Cerebellar cortex (tissue), 1 donor: Measurements from ENCODE around the gene CRYM.

Source experiments
- DNase-seq: peaks from one replicate; pipeline ENCODE4 v3.0.0-alpha.2; 2015; ENCODE audit warnings: low spot score

CRYM gene

DNA sequence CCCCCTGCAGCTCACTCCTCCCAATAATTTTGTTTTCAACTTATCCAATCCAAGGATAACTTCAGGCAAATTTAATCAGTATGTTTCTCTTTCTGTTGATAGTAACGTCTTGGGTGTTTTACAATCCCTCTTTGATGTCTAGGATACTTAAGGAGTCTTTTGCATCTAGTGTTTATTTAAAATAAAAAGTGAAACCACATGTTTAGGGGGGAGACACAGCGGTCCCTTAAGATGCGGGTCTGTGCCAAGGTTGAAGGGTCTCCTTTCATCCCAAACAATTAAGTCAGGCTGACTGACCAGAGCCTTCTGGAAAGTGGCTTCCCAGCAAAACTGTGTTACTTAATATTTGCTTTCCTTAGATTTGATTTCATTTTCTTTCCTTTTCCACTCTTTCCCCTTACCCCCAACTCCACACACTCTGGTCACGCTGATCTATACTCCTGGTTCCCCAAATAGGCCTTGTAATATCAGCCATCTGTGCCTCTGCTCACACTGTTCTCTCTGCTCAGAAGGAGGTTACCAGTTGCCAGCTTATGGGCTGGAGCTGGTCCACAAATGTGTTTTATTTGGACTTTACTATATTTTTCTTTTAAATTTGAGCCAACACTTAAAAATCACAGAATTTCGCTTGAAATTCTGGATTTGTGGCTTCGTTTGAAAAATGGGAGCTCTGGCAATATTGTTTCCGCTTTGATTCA is 33.4 kb downstream of the CRYM start:
- DNase-seq = peak; percentile 88

DNA sequence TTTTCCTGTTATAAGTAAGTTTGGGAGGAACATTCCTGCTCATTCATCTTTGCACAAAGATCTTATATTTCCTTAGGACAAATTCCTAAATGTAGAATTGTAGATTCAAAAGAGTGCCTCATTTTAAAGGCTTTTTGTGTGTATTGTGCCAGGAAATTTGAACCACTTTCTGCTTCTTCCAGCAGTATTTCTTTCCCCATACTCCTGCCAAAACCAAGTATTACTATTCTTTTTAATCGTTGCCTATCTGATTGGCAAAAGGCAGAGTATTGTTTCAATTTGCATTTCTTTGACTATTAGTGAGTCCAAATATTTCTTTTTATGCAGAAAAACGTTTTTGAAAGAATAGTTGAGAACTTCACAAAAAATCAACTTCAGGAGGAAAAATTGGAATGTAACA is 35.3 kb downstream of the CRYM start:
- DNase-seq = no peak

DNA sequence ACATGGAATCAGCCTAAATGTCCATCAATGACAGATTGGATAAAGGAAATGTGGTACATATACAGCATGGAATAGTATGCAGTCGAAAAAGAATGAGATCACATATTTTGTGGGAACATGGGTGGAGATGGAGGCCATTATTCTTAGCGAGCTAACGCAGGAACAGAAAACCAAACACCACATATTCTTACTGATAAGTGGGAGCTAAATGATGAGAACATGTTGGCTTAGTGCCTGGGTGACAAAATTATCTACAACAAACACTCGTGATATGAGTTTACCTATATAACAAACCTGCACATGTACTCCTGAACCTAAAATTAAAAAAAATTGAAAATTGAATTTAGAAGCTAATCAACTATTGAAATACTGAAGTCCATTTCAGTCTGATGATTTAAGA is 38.4 kb downstream of the CRYM start:
- no peak for DNase-seq

DNA sequence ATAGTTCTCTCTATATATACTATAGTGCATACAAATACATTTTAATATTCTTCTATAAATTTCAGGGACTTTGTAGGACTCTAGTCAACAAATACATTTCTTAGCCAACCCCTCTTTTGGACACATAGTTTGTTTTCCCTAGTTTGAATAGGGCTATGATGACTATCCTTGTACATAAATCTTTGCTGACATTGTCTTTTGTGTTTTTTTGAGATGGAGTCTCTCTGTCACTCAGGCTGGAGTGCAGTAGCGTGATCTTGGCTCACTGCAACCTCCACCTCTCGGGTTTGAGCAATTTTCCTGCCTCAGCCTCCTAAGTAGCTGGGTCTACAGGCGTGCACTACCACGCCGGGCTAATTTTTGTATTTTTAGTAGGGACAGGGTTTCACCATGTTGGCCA is 41.3 kb downstream of the CRYM start:
- DNase-seq = no peak

DNA sequence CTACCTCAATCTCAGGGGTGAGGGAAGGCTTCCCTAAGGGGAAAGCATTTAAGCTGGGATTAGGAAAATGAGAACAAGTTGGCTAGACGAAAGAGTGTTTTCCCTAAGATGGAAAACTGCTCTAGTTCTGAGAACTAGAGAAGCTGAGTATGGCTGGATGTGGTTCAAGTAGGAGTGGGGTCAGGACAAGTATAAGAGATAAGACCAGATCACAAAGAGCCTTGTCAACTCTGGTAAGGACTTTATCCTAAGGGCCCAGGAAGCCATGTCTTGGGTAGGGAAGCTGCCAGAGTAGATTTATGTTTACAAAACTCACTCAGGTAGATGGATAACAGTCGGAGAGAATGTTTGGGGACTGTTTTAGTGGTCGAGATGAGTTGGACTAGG is 42.9 kb downstream of the CRYM start:
- no peak for DNase-seq

DNA sequence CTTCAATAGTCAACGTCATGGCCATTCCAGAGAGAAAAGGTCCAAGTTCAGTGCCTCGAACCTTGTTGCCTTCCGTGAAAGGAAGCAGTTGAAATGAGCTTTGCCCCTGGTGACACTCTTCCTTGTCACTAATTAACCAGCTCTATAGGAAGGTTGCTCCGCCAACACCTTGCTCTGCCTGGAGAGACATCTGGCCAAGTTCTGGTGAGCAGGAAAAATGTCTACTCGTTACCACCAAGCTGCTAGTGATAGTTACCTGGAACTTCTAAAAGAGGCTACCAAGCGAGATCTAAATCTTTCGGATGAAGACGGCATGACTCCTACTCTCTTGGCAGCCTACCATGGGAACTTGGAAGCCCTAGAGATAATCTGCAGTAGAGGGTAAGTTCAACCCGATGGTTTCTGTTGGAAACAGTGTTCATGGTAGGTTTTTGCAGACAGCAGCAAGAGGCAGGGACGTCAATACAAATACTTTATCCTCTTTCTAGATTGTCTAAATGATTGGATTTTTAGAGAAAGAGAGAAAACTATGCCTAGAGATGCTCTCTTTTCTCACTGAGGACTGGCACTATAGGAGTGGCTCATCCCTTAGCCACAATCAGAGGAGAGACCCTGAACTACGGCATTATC is 44.5 kb downstream of the CRYM start, which contains the start of gene ANKS4B:
Gene ANKS4B (plus strand): TSS at position 179 of the 630 bp plus-strand sequence. CDS start 39 bp downstream, at position 218.
- no peak for DNase-seq

DNA sequence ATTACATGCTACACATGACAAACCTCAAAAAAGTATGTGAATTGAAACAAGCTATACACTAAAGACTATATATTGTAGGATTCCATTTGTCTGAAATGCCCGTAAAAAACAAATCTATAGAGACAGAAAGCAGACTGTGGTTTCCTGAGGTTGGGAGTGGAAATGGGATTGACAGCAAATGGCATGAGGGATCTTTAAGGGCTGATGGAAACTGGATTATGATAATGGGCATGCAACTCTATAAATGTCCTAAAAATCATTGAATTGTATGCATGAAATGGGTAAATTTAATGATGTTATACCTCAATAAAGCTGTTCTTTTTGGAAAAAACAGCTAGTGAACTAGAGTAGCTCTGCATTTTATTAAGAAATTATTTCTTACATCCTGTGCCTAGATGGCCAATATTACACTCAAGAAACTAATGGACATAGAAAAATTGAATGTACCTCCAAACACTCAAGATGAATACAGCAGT is 45.0 kb downstream of the CRYM start:
- no peak for DNase-seq

DNA sequence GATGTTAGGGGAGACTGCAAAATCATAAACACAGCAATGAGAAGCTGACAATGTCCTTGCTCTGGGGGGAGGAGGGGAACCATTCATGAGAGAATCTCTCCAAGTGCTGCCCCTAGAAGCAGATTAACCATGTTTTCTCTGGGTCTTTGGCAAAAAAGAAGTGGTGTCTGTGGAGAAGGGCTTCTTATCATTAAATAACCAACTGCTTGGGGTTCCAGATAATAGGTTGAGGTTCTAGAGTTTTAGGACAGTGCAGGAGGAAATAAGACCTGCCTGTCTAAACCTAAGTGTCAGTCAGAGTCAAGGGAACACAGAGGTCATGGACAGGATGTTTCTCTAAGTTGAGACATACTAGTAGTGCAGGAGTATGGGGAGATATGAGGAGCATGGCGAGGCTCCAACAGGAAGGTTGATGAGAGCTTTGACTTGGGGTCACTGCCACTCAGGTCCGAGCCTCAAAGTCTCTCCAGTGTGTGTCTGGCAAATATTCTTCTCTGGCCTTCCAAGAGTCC is 49.7 kb downstream of the CRYM start:
- DNase-seq = no peak

DNA sequence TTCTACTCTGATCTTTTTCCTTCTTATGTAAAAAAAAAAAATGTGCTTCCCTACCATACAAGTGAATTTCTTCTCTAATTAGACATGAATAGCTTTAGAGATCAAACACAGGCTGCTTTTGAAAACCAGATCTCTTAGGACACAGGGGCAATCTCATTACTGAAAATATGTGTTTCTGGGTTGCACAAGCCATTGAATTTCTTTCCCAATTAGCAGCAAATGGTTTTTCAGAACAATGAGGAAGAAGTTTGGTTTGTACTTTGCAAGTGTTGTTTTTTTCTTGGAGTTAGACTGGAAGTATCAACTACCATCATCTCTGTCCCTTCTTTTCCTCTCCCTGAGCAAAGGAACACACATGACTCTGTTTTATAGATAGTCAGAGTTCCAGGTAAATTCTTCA is 50.2 kb downstream of the CRYM start:
- no peak for DNase-seq

DNA sequence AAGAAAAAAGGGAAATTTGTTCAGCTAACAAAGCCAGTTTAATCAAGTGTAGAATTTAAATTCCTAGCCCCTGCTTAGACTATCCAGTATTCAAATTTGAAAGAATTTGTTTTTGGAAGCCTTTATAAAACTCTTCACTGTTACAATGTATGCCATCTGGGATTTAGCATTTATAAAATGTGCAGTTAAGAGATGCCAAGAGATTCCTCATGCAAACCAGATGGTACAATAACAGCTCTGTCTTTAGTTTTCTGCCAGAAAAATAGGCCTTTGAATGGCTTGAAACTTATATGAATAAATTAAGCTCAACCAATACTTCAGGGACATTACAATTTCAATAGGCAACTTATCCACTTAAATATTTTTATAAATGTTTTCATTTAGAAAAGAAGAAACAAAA is 51.3 kb downstream of the CRYM start:
- DNase-seq = peak; percentile 92

DNA sequence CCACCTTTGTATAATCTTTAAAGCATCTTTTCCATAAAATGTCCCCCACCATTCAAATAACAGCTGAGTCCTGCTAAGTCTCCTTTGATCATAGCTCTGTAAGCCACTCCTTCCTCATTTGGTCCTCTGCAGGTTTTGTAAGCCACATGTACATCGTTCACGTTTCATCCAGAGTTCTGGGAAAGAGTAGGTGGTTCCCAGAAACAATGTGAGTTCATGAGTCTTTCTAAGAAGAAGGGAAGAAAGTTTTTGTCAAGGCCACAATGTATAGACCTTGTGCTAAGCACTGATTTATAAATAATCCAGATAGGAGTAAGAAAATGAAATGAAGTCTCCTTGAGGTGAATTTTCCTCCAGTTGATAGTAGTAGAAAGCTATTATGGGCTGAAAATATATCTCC is 53.3 kb downstream of the CRYM start:
- no peak for DNase-seq

DNA sequence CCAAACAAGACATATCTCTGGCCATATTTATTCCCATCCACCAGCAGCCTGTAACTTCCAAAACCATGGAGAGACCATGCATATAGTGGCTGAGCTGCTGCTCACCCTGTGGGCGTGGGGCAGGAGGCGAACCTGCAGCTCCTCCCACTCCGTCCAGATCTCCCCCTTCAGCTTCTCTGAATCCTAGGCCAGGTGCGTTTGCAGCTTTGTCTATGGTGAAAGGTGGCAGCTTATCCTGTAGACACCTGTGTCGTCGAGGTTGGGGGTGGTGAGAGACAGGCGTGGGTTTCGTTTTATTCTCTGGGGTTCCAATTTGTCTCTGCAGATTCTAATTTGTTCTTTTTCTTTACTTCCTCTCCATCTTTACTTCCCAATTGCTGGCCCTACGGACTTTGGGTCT is 54.3 kb downstream of the CRYM start:
- no peak for DNase-seq

DNA sequence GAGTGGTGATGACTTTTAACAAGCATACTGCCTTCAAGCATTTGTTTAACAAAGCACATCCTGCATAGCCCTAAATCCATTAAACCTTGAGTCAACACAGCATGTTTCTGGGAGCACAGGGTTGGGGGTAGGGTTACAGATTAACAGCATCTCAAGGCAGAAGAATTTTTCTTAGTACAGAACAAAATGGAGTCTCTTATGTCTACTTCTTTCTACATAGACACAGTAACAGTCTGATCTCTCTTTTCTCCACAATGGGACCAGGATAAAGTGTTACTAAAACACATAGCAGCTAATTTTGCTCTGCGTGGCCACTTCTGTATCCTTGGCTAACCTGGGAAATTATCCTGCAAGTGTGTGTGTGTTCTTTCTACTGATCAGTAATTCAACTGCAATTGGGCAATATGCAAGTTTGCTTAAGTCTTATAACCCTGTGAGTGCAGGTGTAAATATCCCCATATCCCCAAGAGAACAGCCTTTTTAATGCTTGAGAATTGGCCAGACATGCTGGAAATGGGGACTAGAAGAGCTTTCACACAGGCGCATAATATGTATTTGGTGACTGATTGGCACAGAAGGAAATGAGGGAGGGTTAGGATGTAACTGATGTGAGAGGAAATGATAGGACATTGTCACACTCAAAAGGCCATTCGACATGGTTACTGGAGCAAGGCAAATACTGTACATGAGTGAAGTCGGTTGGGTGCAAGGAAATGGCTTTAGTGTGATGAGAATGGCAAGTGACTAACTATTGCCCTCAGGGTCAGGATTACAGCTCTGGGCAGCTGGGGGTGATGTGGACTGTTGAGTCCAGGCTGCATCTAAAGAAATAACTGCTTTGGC is 55.4 kb downstream of the CRYM start:
- no peak for DNase-seq

DNA sequence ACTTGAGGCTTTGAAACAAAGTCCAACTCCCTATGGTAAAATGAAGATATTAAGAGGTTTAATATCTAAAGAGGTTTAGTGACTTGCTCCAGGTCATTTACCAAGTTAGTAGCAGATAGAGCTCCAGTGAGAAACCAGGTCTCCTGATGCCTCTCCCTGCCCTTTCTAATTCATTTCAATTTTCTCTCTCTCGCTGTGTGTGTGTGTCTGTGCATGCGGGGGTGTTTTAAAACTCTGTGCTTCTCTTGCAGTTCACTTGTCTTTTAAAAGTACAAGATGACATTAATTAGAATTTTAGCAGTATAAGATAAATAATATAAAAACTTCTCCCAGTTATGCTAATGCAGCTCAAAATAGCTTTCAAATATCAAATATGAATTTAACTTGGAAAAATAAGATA is 58.5 kb downstream of the CRYM start:
- no peak for DNase-seq

DNA sequence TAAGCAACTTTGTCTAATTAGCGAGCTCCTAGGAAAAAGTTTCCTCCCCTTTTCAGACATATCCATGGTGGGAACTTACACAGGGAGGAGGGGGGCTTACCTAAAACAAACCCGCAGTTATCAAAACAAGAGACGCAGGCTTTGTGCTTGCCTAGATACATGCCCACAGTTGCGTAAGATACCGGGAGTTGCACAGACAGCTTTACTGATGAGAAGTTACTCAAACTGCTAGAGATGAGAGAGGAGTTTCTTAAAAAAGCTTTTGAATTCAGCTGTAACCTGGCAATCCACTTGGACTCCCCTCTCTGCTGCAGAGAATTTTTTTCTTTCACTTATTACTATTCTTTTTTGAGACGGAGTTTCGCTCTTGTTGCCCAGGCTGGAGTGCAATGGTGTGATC is 59.9 kb downstream of the CRYM start:
- DNase-seq = no peak

DNA sequence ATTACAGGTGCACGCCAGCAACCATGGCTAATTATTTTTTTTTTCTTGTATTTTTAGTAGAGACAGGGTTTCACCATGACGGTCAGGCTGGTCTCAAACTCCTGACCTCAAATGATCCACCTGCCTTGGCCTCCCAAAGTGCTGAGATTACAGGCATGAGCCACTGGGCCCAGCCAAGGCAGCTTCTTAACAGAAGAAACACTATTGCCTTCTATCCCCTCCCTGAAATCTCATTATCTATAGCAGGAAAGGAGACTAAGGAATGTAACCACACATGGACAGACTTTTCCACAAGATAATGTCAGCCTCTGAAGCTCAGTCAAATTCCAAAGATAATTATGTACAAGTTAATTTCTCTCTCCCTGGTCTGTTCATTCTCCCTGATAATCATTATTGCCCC is 61.0 kb downstream of the CRYM start:
- no peak for DNase-seq

DNA sequence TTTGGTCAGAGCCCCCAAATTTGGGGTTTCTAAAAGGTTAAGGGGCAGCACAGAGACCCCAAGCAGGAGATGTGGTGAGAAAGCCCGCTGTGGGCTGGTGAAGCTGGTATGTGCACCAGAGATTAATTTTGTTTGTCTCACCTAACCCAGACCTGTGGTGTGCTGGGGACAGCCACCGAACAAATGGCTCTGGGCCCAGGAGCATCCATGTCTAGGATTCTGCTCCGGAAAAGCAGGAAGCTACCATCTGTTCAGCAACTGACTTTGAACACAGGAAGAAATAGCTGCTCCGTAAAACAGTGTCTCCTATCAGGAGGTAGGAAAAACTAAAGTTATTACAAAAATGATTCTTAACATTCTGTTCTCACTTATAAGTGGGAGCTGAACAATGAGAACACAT is 64.0 kb downstream of the CRYM start:
- peak; percentile 91 for DNase-seq

DNA sequence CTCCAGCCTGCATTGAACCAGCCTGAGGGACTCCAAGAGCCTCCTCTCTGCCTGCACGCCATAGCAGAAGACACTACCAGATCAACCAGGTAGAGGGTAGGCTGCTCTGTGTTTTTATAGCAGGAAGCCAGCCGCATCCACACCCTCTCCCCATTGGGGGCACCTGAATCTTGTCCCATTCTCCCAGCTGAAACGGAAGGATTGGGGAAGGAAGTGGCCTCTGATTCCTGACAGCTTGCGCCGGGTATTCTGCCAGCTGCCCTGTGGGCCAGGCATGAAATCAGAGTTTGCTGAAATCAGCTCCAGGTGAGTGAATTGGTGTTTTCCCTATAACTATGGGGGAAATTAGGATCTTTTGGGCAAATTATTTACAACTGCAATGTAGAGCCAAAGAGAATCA is 66.6 kb downstream of the CRYM start, which contains the start of gene ZP2:
Gene ZP2 (minus strand): TSS at position 89 of the 400 bp plus-strand sequence. CDS start 27 bp downstream, at position 62.
- DNase-seq = peak; percentile 88
